DOHH2 (cell line): ENCODE results near the gene NDUFA12.
"Not testable (repeated sequence)": the region's sequence is repeated elsewhere in the genome, so short reads cannot be mapped to it uniquely, and the experiment has no call there.

ENCODE experiments used
- H3F3A ChIP-seq: fragments of 200-600 bp; sonication (generic), shearing (Covaris generic); 2 replicates; pipeline ENCODE4 v1.6.0; 2016; ENCODE audit warnings: antibody characterized with exemption, mild to moderate bottlenecking; ENCODE audit not compliant: control insufficient read depth, insufficient read depth
- H3K27ac ChIP-seq: fragments of 200-600 bp; sonication (generic); 2 replicates; pipeline ENCODE4 v1.5.1; 2014; ENCODE audit warnings: low read depth, mild to moderate bottlenecking, low read length, moderate library complexity
- H3K27me3 ChIP-seq: fragments of 200-600 bp; sonication (generic); 2 replicates; pipeline ENCODE4 v1.6.1; 2014; ENCODE audit warnings: mild to moderate bottlenecking, low read length, mixed read lengths; ENCODE audit not compliant: control insufficient read depth
- H3K36me3 ChIP-seq: fragments of 200-600 bp; sonication (generic); 2 replicates; pipeline ENCODE4 v1.6.1; 2014; ENCODE audit warnings: mild to moderate bottlenecking, low read length, moderate library complexity, mixed read lengths; ENCODE audit not compliant: control insufficient read depth
- H3K4me1 ChIP-seq: fragments of 200-600 bp; sonication (generic); 2 replicates; pipeline ENCODE4 v1.6.1; 2014; ENCODE audit warnings: mild to moderate bottlenecking, low read length, mixed read lengths; ENCODE audit not compliant: control insufficient read depth
- H3K4me2 ChIP-seq: fragments of 200-600 bp; sonication (generic); 2 replicates; pipeline ENCODE4 v1.6.0; 2014; ENCODE audit warnings: mild to moderate bottlenecking, low read length, moderate library complexity
- H3K4me3 ChIP-seq: fragments of 200-600 bp; sonication (generic); 2 replicates; pipeline ENCODE4 v1.5.1; 2014; ENCODE audit warnings: mild to moderate bottlenecking, low read length, mixed read lengths
- H3K79me2 ChIP-seq: fragments of 200-600 bp; sonication (generic); 2 replicates; pipeline ENCODE4 v1.6.1; 2014; ENCODE audit warnings: mild to moderate bottlenecking, low read length, mixed read lengths; ENCODE audit not compliant: control insufficient read depth
- H3K9me2 ChIP-seq: fragments of 200-600 bp; sonication (generic); replicated peaks from 2 replicates; pipeline ENCODE4 v1.6.1; 2014; ENCODE audit warnings: mild to moderate bottlenecking, low read length, mixed read lengths; ENCODE audit not compliant: control insufficient read depth
- H3K9me3 ChIP-seq: fragments of 200-600 bp; sonication (generic); 2 replicates; pipeline ENCODE4 v1.6.1; 2014; ENCODE audit warnings: antibody characterized with exemption, low read length, mixed read lengths; ENCODE audit not compliant: control insufficient read depth, insufficient read depth
- H4K20me1 ChIP-seq: fragments of 200-600 bp; sonication (generic); 2 replicates; pipeline ENCODE4 v1.6.0; 2014; ENCODE audit warnings: low read depth, mild to moderate bottlenecking, antibody characterized with exemption, low read length, moderate library complexity; ENCODE audit not compliant: control insufficient read depth, insufficient read depth
- CTCF ChIP-seq: fragments of 200-600 bp; sonication (generic); IDR thresholded peaks from one replicate; pipeline ENCODE4 v1.5.1; 2014; ENCODE audit warnings: antibody characterized with exemption, mild to moderate bottlenecking, low read depth, low read length; ENCODE audit not compliant: poor library complexity, severe bottlenecking
- EZH2phosphoT487 ChIP-seq: fragments of 200-600 bp; sonication (generic); IDR thresholded peaks from 2 replicates; pipeline ENCODE4 v1.6.1; 2017; ENCODE audit warnings: borderline replicate concordance, mild to moderate bottlenecking, antibody characterized with exemption, low read length, moderate library complexity, mixed read lengths

NDUFA12 gene

GRCh38 chr12:94988471-94988870, 15.0 kb downstream of the NDUFA12 start:
- TF ChIP-seq EZH2phosphoT487 (no peak), CTCF (no peak)
- Histone ChIP-seq H3K9me2 (no peaks in the 10 kb centered on the region), H3K4me1 (peaks cover 5% of the 10 kb centered on the region), H3K36me3 (peaks cover 38% of the 10 kb centered on the region), H3K4me3 (no peak overlapping the region), H4K20me1 (no peaks in the 10 kb centered on the region), H3K27ac (no peak overlapping the region), H3K27me3 (no peaks in the 10 kb centered on the region), H3K4me2 (no peak overlapping the region), H3K79me2 (peaks cover 19% of the 10 kb centered on the region), H3K9me3 (no peaks in the 10 kb centered on the region), H3F3A (no peaks in the 10 kb centered on the region)

- no peaks in the 10 kb centered on the region for H3K9me3 ChIP-seq
- H3K4me1 ChIP-seq = peaks cover 5% of the 10 kb centered on the region
Observed at GRCh38 chr12:94987801-94988200, 15.7 kb downstream of the NDUFA12 start.

GRCh38 chr12:94987076-94987669, 16.3 kb downstream of the NDUFA12 start:
- Histone ChIP-seq H3K27ac (no peak overlapping the region), H3K4me3 (no peak overlapping the region), H3K9me2 (no peaks in the 10 kb centered on the region), H4K20me1 (no peaks in the 10 kb centered on the region), H3K79me2 (peaks cover 19% of the 10 kb centered on the region), H3F3A (no peaks in the 10 kb centered on the region), H3K4me2 (no peak overlapping the region), H3K4me1 (peaks cover 5% of the 10 kb centered on the region), H3K27me3 (no peaks in the 10 kb centered on the region), H3K36me3 (peaks cover 31% of the 10 kb centered on the region), H3K9me3 (no peaks in the 10 kb centered on the region)
- TF ChIP-seq CTCF = no peak
- no peak for TF ChIP-seq EZH2phosphoT487

More at GRCh38 chr12:94987801-94988200, 15.7 kb downstream of the NDUFA12 start:
- no peaks in the 10 kb centered on the region for H3K27me3 ChIP-seq
- no peak overlapping the region for H3K4me3 ChIP-seq
- H3K4me2 ChIP-seq = no peak overlapping the region
- no peak overlapping the region for H3K27ac ChIP-seq
- no peaks in the 10 kb centered on the region for H3F3A ChIP-seq
- peaks cover 19% of the 10 kb centered on the region for H3K79me2 ChIP-seq
- H4K20me1 ChIP-seq = no peaks in the 10 kb centered on the region
- TF ChIP-seq CTCF = no peak
- TF ChIP-seq EZH2phosphoT487 = no peak
- H3K9me2 ChIP-seq = no peaks in the 10 kb centered on the region
- peaks cover 37% of the 10 kb centered on the region for H3K36me3 ChIP-seq

GRCh38 chr12:94985099-94985498, 18.4 kb downstream of the NDUFA12 start:
- peaks cover 20% of the 10 kb centered on the region for H3K79me2 ChIP-seq
- not testable (repeated sequence) for H3F3A ChIP-seq

More at GRCh38 chr12:94985099-94985498, 18.4 kb downstream of the NDUFA12 start:
- not testable (repeated sequence) for H3K4me1 ChIP-seq, H3K4me3 ChIP-seq, H3K9me2 ChIP-seq, H3K27ac ChIP-seq, H4K20me1 ChIP-seq, H3K27me3 ChIP-seq, H3K9me3 ChIP-seq, H3K4me2 ChIP-seq
- peaks cover 25% of the 10 kb centered on the region for H3K36me3 ChIP-seq
